Stimulated activated effector memory CD8-positive, alpha-beta T cell treated with anti-CD3 and anti-CD28 coated beads, Interleukin-12 subunit alpha, Interleukin-12 subunit beta, amount 100 ng/mL, for 72 hours (primary cell): ENCODE data around the gene DHX40.

Experiments used
- ATAC-seq: fragments of 150-1000 bp; cut with Tn5 transposase; 2 replicates; pipeline ENCODE4 v1.10.0; 2021
- DNase-seq, 2 donors: peaks; one replicate each; pipeline ENCODE4 v3.0.0; 2021 to 2022; ENCODE audit warnings: low spot score in 2 of 2
- H3K27ac Mint-ChIP-seq: one replicate; pipeline ENCODE4 v1.8.0; 2022; ENCODE audit warnings: mild to moderate bottlenecking, mixed read lengths
- H3K36me3 Mint-ChIP-seq: one replicate; pipeline ENCODE4 v1.8.0; 2022; ENCODE audit warnings: mild to moderate bottlenecking, mixed read lengths
- H3K4me1 Mint-ChIP-seq: one replicate; pipeline ENCODE4 v1.8.0; 2022; ENCODE audit warnings: mixed read lengths
- H3K4me3 Mint-ChIP-seq: one replicate; pipeline ENCODE4 v1.8.0; 2022; ENCODE audit warnings: mild to moderate bottlenecking, mixed read lengths
- H3K9me3 Mint-ChIP-seq: one replicate; pipeline ENCODE4 v1.8.0; 2022; ENCODE audit warnings: mixed read lengths

DHX40 gene

GRCh38 chr17:59616253-59616920 is 51.0 kb downstream of the DHX40 start:
- H3K4me3 Mint-ChIP-seq = no peak overlapping the region
- ATAC-seq = no peak
- DNase-seq = no peak
- peaks cover 12% of the 10 kb centered on the region for H3K4me1 Mint-ChIP-seq
- no peaks in the 10 kb centered on the region for H3K9me3 Mint-ChIP-seq
- no peak overlapping the region for H3K27ac Mint-ChIP-seq
- peaks cover 30% of the 10 kb centered on the region for H3K36me3 Mint-ChIP-seq

GRCh38 chr17:59617156-59617732 is 51.8 kb downstream of the DHX40 start:
- ATAC-seq (no peak), DNase-seq (no peak)
- H3K9me3 Mint-ChIP-seq = no peaks in the 10 kb centered on the region
- H3K4me3 Mint-ChIP-seq = peak overlapping the region; percentile 85
- peaks cover 35% of the 10 kb centered on the region for H3K36me3 Mint-ChIP-seq
- H3K4me1 Mint-ChIP-seq = peaks cover 20% of the 10 kb centered on the region
- H3K27ac Mint-ChIP-seq = no peak overlapping the region

- peak overlapping the region; percentile 85 for H3K4me3 Mint-ChIP-seq
- peaks cover 52% of the 10 kb centered on the region for H3K36me3 Mint-ChIP-seq
- no peak for DNase-seq
- H3K27ac Mint-ChIP-seq = peak overlapping the region; percentile 99
- no peaks in the 10 kb centered on the region for H3K9me3 Mint-ChIP-seq
- ATAC-seq = no peak
- peaks cover 30% of the 10 kb centered on the region for H3K4me1 Mint-ChIP-seq
These were observed 53.6 kb downstream of the DHX40 start for GRCh38 chr17:59619035-59619297.

GRCh38 chr17:59619298-59620063 is 54.1 kb downstream of the DHX40 start, which contains the start of gene CLTC:
Gene CLTC, plus strand, starts transcription at chr17:59619895. Its CDS starts 237 bp downstream, at chr17:59620132.
- ATAC-seq = peak; percentile 93
- peaks cover 30% of the 10 kb centered on the region for H3K4me1 Mint-ChIP-seq
- peak; percentile 90 to 97 for DNase-seq
- H3K9me3 Mint-ChIP-seq = no peaks in the 10 kb centered on the region
- H3K36me3 Mint-ChIP-seq = peaks cover 57% of the 10 kb centered on the region
- peak within 1 kb of the TSS; percentile 85 for H3K4me3 Mint-ChIP-seq
- H3K27ac Mint-ChIP-seq = peak within 1 kb of the TSS; percentile 99

DNA sequence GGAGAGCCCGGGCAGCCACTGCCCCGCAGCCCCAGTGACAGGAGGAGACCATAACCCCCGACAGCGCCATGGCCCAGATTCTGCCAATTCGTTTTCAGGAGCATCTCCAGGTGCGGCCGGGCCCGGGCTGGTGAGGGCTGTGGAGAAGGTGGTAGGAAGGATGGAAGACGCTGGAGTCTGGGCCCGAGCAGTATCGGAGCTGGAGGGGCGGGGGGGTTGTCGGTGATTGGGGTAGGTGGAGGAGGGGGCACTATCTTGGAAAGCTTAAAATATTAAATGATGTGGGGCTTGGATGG is 54.6 kb downstream of the DHX40 start:
- Mint-ChIP-seq H3K9me3 (no peaks in the 10 kb centered on the region), H3K36me3 (peaks cover 62% of the 10 kb centered on the region), H3K27ac (peak overlapping the region; percentile 99), H3K4me1 (peaks cover 30% of the 10 kb centered on the region), H3K4me3 (peak overlapping the region; percentile 85)
- no peak for ATAC-seq
- no peak for DNase-seq

GRCh38 chr17:59620518-59621259 is 55.3 kb downstream of the DHX40 start:
- H3K27ac Mint-ChIP-seq = peak overlapping the region; percentile 99
- ATAC-seq (peak; percentile 8), DNase-seq (peak in 1 of 2 donors; percentile 53)
- H3K9me3 Mint-ChIP-seq = no peaks in the 10 kb centered on the region
- H3K4me1 Mint-ChIP-seq = peaks cover 35% of the 10 kb centered on the region
- peaks cover 69% of the 10 kb centered on the region for H3K36me3 Mint-ChIP-seq
- peak overlapping the region; percentile 85 for H3K4me3 Mint-ChIP-seq

DNA sequence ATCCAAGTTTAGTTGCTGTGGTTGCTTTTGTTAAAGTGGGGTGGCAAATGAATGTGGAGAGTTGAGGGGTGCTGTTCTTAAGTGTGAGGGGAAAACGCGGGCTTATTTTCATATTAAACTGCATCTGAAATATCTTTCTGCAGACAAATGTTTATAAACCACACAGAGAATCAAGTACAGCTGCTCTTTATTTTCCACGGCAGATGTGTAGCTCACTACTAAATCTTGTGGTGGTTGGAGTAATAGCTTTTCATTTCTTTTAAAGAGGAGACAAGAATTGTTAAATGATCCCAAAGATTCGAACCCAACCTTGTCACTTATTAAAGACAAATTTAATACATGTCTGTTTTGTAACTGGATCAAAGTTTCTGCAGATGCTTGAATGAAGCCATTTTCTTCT is 56.4 kb downstream of the DHX40 start:
- DNase-seq (no peak), ATAC-seq (no peak)
- Mint-ChIP-seq H3K4me3 (peak overlapping the region; percentile 85), H3K36me3 (peaks cover 77% of the 10 kb centered on the region), H3K9me3 (no peaks in the 10 kb centered on the region), H3K4me1 (peaks cover 39% of the 10 kb centered on the region), H3K27ac (peak overlapping the region; percentile 99)

DNA sequence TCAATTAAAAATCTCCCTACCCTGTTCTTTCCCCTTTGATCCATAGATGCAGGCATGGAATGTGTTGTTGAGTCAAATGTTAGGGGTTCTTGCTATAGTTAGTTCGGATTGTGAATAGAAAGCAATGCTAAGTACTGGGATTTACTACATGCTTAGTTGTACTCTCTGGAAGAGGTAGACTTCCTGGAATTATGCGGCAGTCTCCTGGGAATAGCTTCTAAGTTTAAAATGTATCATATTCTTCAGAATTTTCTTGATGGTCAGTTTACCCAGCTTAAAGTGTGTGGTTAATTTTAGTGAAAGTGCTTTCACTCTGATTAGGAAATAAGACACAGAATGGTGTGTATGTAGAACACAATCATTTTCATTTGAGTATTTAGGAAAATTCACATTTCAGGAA is 57.7 kb downstream of the DHX40 start:
- Mint-ChIP-seq H3K36me3 (peaks cover 85% of the 10 kb centered on the region), H3K4me3 (peak overlapping the region; percentile 85), H3K4me1 (peaks cover 41% of the 10 kb centered on the region)

GRCh38 chr17:59626756-59627155 is 61.3 kb downstream of the DHX40 start:
- Mint-ChIP-seq H3K36me3 (peaks cover 84% of the 10 kb centered on the region), H3K9me3 (no peaks in the 10 kb centered on the region), H3K27ac (no peak overlapping the region), H3K4me3 (no peak overlapping the region), H3K4me1 (peaks cover 56% of the 10 kb centered on the region)
- no peak for ATAC-seq
- no peak for DNase-seq

More for the DNA sequence above, 57.7 kb downstream of the DHX40 start:
- ATAC-seq = no peak
- no peak for DNase-seq
- Mint-ChIP-seq H3K9me3 (no peaks in the 10 kb centered on the region), H3K27ac (no peak overlapping the region)

- H3K9me3 Mint-ChIP-seq = no peaks in the 10 kb centered on the region
- peaks cover 80% of the 10 kb centered on the region for H3K36me3 Mint-ChIP-seq
- DNase-seq (no peak), ATAC-seq (no peak)
- no peak overlapping the region for H3K27ac Mint-ChIP-seq
- no peak overlapping the region for H3K4me3 Mint-ChIP-seq
- peaks cover 52% of the 10 kb centered on the region for H3K4me1 Mint-ChIP-seq
These were observed 61.9 kb downstream of the DHX40 start for GRCh38 chr17:59627274-59627673.

- Mint-ChIP-seq H3K27ac (no peak overlapping the region), H3K4me1 (peaks cover 51% of the 10 kb centered on the region), H3K9me3 (no peaks in the 10 kb centered on the region), H3K4me3 (no peak overlapping the region), H3K36me3 (peaks cover 75% of the 10 kb centered on the region)
- no peak for ATAC-seq
- DNase-seq = no peak
These were observed 62.4 kb downstream of the DHX40 start for GRCh38 chr17:59627770-59628171.

GRCh38 chr17:59629174-59629573 is 63.8 kb downstream of the DHX40 start:
- Mint-ChIP-seq H3K9me3 (no peaks in the 10 kb centered on the region), H3K4me1 (peaks cover 56% of the 10 kb centered on the region), H3K4me3 (no peak overlapping the region), H3K27ac (no peak overlapping the region), H3K36me3 (peaks cover 61% of the 10 kb centered on the region)
- DNase-seq (no peak), ATAC-seq (no peak)

DNA sequence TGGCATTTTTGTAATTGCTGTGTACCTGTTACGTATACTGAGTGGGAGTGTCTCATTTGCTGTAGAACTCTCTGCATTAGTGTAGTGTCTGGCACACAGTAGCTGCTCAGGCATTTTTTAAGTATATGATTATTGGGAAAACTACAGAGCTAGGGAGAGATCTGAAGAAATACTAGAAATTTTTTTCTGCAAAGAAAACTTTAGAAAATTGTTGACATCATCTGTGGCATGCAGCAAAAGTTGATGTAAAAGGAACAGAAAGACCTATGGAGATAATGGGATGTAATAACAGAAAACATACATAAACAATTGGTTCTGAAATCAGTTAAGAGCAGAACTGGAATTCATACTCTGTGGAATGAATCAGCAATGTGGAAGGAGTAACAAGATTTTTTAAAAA is 65.9 kb downstream of the DHX40 start:
- DNase-seq (no peak), ATAC-seq (no peak)
- no peak overlapping the region for H3K4me3 Mint-ChIP-seq
- no peaks in the 10 kb centered on the region for H3K9me3 Mint-ChIP-seq
- peak overlapping the region; percentile 48 for H3K27ac Mint-ChIP-seq
- peaks cover 46% of the 10 kb centered on the region for H3K36me3 Mint-ChIP-seq
- H3K4me1 Mint-ChIP-seq = peaks cover 58% of the 10 kb centered on the region

DNA sequence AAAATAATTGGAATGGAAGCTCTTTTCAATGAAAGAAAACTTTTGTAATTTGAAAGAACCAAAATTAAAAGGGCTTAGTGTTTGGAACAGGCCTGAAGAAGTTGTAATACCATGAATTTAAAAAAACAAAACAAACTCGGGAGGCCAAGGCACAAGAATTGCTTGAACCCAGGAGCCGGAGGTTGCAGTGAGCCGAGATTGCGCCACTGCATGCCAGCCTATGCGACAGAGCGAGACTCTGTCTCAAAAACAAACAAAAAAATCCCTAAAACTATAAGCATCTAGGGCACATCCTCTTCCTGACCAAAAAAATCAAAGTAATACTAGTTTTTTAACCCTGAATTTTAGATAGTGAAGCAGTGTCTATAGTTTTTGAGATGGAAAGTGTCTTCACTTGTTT is 67.0 kb downstream of the DHX40 start:
- Mint-ChIP-seq H3K4me3 (no peak overlapping the region), H3K4me1 (peaks cover 58% of the 10 kb centered on the region), H3K36me3 (peaks cover 49% of the 10 kb centered on the region), H3K27ac (no peak overlapping the region), H3K9me3 (no peaks in the 10 kb centered on the region)
- DNase-seq (no peak), ATAC-seq (no peak)

GRCh38 chr17:59633658-59634359 is 68.4 kb downstream of the DHX40 start:
- Mint-ChIP-seq H3K4me3 (no peak overlapping the region), H3K27ac (peak overlapping the region; percentile 29), H3K36me3 (peaks cover 41% of the 10 kb centered on the region), H3K9me3 (no peaks in the 10 kb centered on the region), H3K4me1 (peaks cover 57% of the 10 kb centered on the region)
- DNase-seq = no peak
- ATAC-seq = no peak
